Endothelial cell of umbilical vein (primary cell): ENCODE data around the gene IGLON5. TPM values are rescaled to one million over a fixed set of nuclear protein-coding genes. Genes with fewer than 3 reads are reported as not detected.

ENCODE experiments used
- BruUV-seq: library from RNA; stranded (reverse); fragments of 400-500 nt; replicated peaks from 2 replicates; lab custom pipeline; 2021; lab: Mats Ljungman, UMichigan
- CTCF ChIA-PET: fragments of 300-600, 350-600 bp; sonication (Branson Sonifier 250); formaldehyde crosslinking; loops from one replicate; lab custom pipeline; 2021; ENCODE audit warnings: antibody characterized with exemption, inconsistent platforms; lab: Charles Lee
- POLR2A ChIA-PET: fragments of 300-600, 350-600 bp; sonication (Branson Sonifier 250); formaldehyde crosslinking; loops from one replicate; lab custom pipeline; 2021; ENCODE audit warnings: antibody characterized with exemption, inconsistent platforms; lab: Charles Lee
- DNase-seq: peaks from one replicate; pipeline ENCODE4 v3.0.0-alpha.2; 2011; ENCODE audit warnings: low read depth, low spot score
- FAIRE-seq: peaks from 2 replicates; lab custom pipeline; 2011; peaks lifted over from hg19 to GRCh38; lab: Jason Lieb, UNC
- H2AFZ ChIP-seq: 2 replicates; pipeline ENCODE4 v1.6.0; 2012; ENCODE audit warnings: low read depth, low read length, control low read depth, inconsistent platforms
- H3K27ac ChIP-seq: 2 replicates; pipeline ENCODE4 v1.5.1; 2011; ENCODE audit warnings: low read depth, mild to moderate bottlenecking, control low read depth, low read length, moderate library complexity; ENCODE audit not compliant: insufficient read depth
- H3K27me3 ChIP-seq, 2 experiments: 2 replicates each; pipeline versions ENCODE4 v1.6.0 to v1.6.1; 2011; ENCODE audit warnings: low read length in 2 of 2, mixed read lengths in 1 of 2; ENCODE audit not compliant: control insufficient read depth in 2 of 2, insufficient read depth in 2 of 2
- H3K36me3 ChIP-seq, 2 experiments: 2 replicates in 1 of 2; 3 replicates in 1 of 2; pipeline ENCODE4 v1.5.1; 2011; ENCODE audit warnings: low read length in 2 of 2, mild to moderate bottlenecking in 1 of 2, moderate library complexity in 1 of 2; ENCODE audit not compliant: control insufficient read depth in 2 of 2, insufficient read depth in 2 of 2; ENCODE audit errors: extremely low read depth in 1 of 2
- H3K4me1 ChIP-seq: 3 replicates; pipeline ENCODE4 v1.5.1; 2011; ENCODE audit warnings: mild to moderate bottlenecking, low read length; ENCODE audit not compliant: control insufficient read depth, insufficient read depth; ENCODE audit errors: extremely low read depth
- H3K4me2 ChIP-seq: 2 replicates; pipeline ENCODE4 v1.6.1; 2011; ENCODE audit warnings: low read length, control low read depth, mixed read lengths; ENCODE audit not compliant: insufficient read depth
- H3K4me3 ChIP-seq, 3 experiments: fragments of 200-600 bp in 1 of 3; sonication (generic), shearing (Covaris generic) in 1 of 3; replicated peaks in 1 of 3; 2 replicates each; pipeline ENCODE4 v1.5.1; 2011 to 2016; ENCODE audit warnings: control low read depth in 3 of 3, low read length in 3 of 3, mild to moderate bottlenecking in 2 of 3, inconsistent platforms in 1 of 3, low read depth in 1 of 3, moderate library complexity in 1 of 3; ENCODE audit not compliant: insufficient read depth in 1 of 3
- H3K79me2 ChIP-seq: 2 replicates; pipeline ENCODE4 v1.6.0; 2012; ENCODE audit warnings: low read length, inconsistent platforms; ENCODE audit not compliant: control insufficient read depth, insufficient read depth
- H3K9ac ChIP-seq: replicated peaks from 2 replicates; pipeline ENCODE3; 2011; ENCODE audit warnings: low read length, control low read depth; ENCODE audit not compliant: insufficient read depth; ENCODE audit errors: extremely low read depth
- H3K9me1 ChIP-seq: replicated peaks from 3 replicates; pipeline ENCODE4 v1.6.0; 2011; ENCODE audit warnings: mild to moderate bottlenecking, low read length; ENCODE audit not compliant: control insufficient read depth, insufficient read depth; ENCODE audit errors: extremely low read depth
- H3K9me3 ChIP-seq: replicated peaks from 2 replicates; pipeline ENCODE4 v1.5.1; 2012; ENCODE audit warnings: low read length, inconsistent platforms; ENCODE audit not compliant: control insufficient read depth, insufficient read depth
- H4K20me1 ChIP-seq: replicated peaks from 2 replicates; pipeline ENCODE3; 2011; ENCODE audit warnings: mild to moderate bottlenecking, low read length; ENCODE audit not compliant: control insufficient read depth, insufficient read depth; ENCODE audit errors: extremely low read depth
- EZH2 ChIP-seq: IDR thresholded peaks from 2 replicates; pipeline ENCODE4 v1.6.1; 2012; ENCODE audit warnings: borderline replicate concordance, low read depth, mild to moderate bottlenecking, moderate library complexity, low read length, inconsistent platforms; ENCODE audit not compliant: severe bottlenecking
- FOS ChIP-seq: IDR thresholded peaks from 2 replicates; pipeline ENCODE4 v1.6.1; 2011; ENCODE audit warnings: mild to moderate bottlenecking, low read length, moderate library complexity, borderline replicate concordance; ENCODE audit not compliant: insufficient read depth
- GATA2 ChIP-seq: IDR thresholded peaks from 2 replicates; pipeline ENCODE4 v1.7.0; 2011; ENCODE audit warnings: low read depth, mild to moderate bottlenecking, moderate library complexity, mixed read lengths, low read length; ENCODE audit not compliant: insufficient read length, insufficient read depth
- JUN ChIP-seq: IDR thresholded peaks from 2 replicates; pipeline ENCODE4 v1.6.1; 2011; ENCODE audit warnings: borderline replicate concordance, low read depth; ENCODE audit not compliant: insufficient read length, insufficient read depth
- MAX ChIP-seq: IDR thresholded peaks from 2 replicates; pipeline ENCODE4 v1.6.1; 2011; ENCODE audit not compliant: insufficient read depth, insufficient read length
- MYC ChIP-seq: IDR thresholded peaks from one replicate; pipeline ENCODE4 v1.6.1; 2011; ENCODE audit warnings: mild to moderate bottlenecking, low read depth, low read length
- POLR2A ChIP-seq: IDR thresholded peaks from 2 replicates; pipeline ENCODE4 v1.6.1; 2012; ENCODE audit warnings: low read depth, mild to moderate bottlenecking, control low read depth, low read length
- POLR2AphosphoS5 ChIP-seq: IDR thresholded peaks from 2 replicates; pipeline ENCODE4 v1.6.1; 2012; ENCODE audit warnings: low read depth, mild to moderate bottlenecking, control low read depth, low read length, moderate library complexity; ENCODE audit not compliant: insufficient read depth
- dilution Hi-C: fragments of 300-500 bp; cut with MboI; formaldehyde crosslinking; loops from one replicate; pipeline ENCODE4 v1.15.0; 2019; ENCODE audit warnings: low sequenced_read_pairs; ENCODE audit not compliant: extremely low pct_ligation_motif_present
- intact Hi-C: fragments of 100-400 bp; cut with micrococcal nuclease; formaldehyde crosslinking; loops from one replicate; pipeline ENCODE4 v1.10.0; 2022
- polyA plus RNA-seq, 4 experiments: library from polyadenylated mRNA; depleted of rRNA in 3 of 4; stranded (reverse) in 3 of 4; unstranded in 1 of 4; fragments of >200 nt; gene quantifications; 2 replicates each; pipeline versions ENCODE4 v1.2.1 to v1.2.3, GENCODE V29; 2011 to 2012; ENCODE audit warnings: missing spikeins in 1 of 4
- total RNA-seq: library from RNA; stranded (reverse); gene quantifications from 2 replicates; pipeline ENCODE4 v1.2.3, GENCODE V29; 2021
- TF ChIP-seq, protein P1 (sequence below), 2 donors: IDR thresholded peaks; 1 replicate in 1 of 2; 2 replicates in 1 of 2; pipeline ENCODE4 v1.5.1; 2011; ENCODE audit warnings: low read length in 2 of 2, mild to moderate bottlenecking in 2 of 2, moderate library complexity in 2 of 2, control low read depth in 1 of 2, inconsistent platforms in 1 of 2, low read depth in 1 of 2; ENCODE audit not compliant: insufficient read depth in 1 of 2; ENCODE audit errors: extremely low read depth in 1 of 2

Gene IGLON5
- total and polyA plus RNA-seq, 2 donors (not counting 3 experiments of a cell fraction or from before 2014, with no cell fraction given) = not detected

- no peaks in the 10 kb centered on the region for H4K20me1 ChIP-seq
- no peaks in the 10 kb centered on the region for H3K36me3 ChIP-seq
- no peak overlapping the region for H3K4me2 ChIP-seq
- H3K79me2 ChIP-seq = no peaks in the 10 kb centered on the region
- no peaks in the 10 kb centered on the region for H3K4me1 ChIP-seq
- intact Hi-C loops (loop anchor here (5.0 kb wide), 1 partner anchor 41 kb away; the partner anchor contains the start of genes CLDND2 and ETFB), dilution Hi-C loops (no loop called here)
- H3K9ac ChIP-seq = no peak overlapping the region
- H3K4me3 ChIP-seq = no peak overlapping the region
- FAIRE-seq (no peak), DNase-seq (no peak)
- CTCF ChIA-PET = no interaction called here
- no peaks in the 10 kb centered on the region for H3K9me3 ChIP-seq
- no TSS peak for BruUV-seq
- peaks cover 6 to 7% of the 10 kb centered on the region in 2 experiments for H3K27me3 ChIP-seq
- H3K27ac ChIP-seq = no peak overlapping the region
- POLR2A ChIA-PET = no interaction called here
- no peaks in the 10 kb centered on the region for H3K9me1 ChIP-seq
- TF ChIP-seq, protein P1, sequence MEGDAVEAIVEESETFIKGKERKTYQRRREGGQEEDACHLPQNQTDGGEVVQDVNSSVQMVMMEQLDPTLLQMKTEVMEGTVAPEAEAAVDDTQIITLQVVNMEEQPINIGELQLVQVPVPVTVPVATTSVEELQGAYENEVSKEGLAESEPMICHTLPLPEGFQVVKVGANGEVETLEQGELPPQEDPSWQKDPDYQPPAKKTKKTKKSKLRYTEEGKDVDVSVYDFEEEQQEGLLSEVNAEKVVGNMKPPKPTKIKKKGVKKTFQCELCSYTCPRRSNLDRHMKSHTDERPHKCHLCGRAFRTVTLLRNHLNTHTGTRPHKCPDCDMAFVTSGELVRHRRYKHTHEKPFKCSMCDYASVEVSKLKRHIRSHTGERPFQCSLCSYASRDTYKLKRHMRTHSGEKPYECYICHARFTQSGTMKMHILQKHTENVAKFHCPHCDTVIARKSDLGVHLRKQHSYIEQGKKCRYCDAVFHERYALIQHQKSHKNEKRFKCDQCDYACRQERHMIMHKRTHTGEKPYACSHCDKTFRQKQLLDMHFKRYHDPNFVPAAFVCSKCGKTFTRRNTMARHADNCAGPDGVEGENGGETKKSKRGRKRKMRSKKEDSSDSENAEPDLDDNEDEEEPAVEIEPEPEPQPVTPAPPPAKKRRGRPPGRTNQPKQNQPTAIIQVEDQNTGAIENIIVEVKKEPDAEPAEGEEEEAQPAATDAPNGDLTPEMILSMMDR (IDR thresholded peaks at IDR 0.05; ENCODE audit: extremely low read depth in 1 of 2, insufficient read depth in 1 of 2, low read depth in 1 of 2, low read length in 2 of 2) = no peak
- TF ChIP-seq MYC (no peak), MAX (no peak), POLR2AphosphoS5 (no peak), POLR2A (no peak), EZH2 (no peak), GATA2 (no peak), FOS (no peak), JUN (no peak)
- H2AFZ ChIP-seq = no peak overlapping the region
Measured at GRCh38 chr19:51326216-51327065, 15.0 kb downstream of the IGLON5 start.
